Neuronal stem cell (in vitro differentiated cells): ENCODE results near the gene TMEM131L.

Experiments used
- DNase-seq: peaks from one replicate; pipeline ENCODE4 v3.0.0-alpha.2; 2013; ENCODE audit warnings: low spot score
- H2AFZ ChIP-seq: one replicate; pipeline ENCODE4 v1.6.1; 2013; ENCODE audit warnings: mild to moderate bottlenecking, low read length, inconsistent platforms
- H2AK5ac ChIP-seq: 2 replicates; pipeline ENCODE4 v1.6.1; 2013; ENCODE audit warnings: low read depth, mild to moderate bottlenecking, inconsistent platforms, low read length, moderate library complexity, mixed read lengths
- H2BK120ac ChIP-seq: 2 replicates; pipeline ENCODE4 v1.6.1; 2013; ENCODE audit warnings: low read depth, mild to moderate bottlenecking, inconsistent platforms, low read length, moderate library complexity, mixed read lengths
- H2BK12ac ChIP-seq: one replicate; pipeline ENCODE4 v1.6.1; 2013; ENCODE audit warnings: low read length, inconsistent platforms
- H2BK15ac ChIP-seq: 2 replicates; pipeline ENCODE4 v1.6.1; 2013; ENCODE audit warnings: mild to moderate bottlenecking, low read length, inconsistent platforms, mixed read lengths
- H2BK5ac ChIP-seq: one replicate; pipeline ENCODE4 v1.6.1; 2013; ENCODE audit warnings: inconsistent platforms, mild to moderate bottlenecking, low read length, moderate library complexity
- H3K14ac ChIP-seq: one replicate; pipeline ENCODE4 v1.6.1; 2013; ENCODE audit warnings: low read length, inconsistent platforms
- H3K18ac ChIP-seq: 2 replicates; pipeline ENCODE4 v1.6.1; 2013; ENCODE audit warnings: low read length, inconsistent platforms
- H3K23ac ChIP-seq: 2 replicates; pipeline ENCODE4 v1.6.1; 2013; ENCODE audit warnings: low read depth, mild to moderate bottlenecking, mixed read lengths, low read length, inconsistent platforms; ENCODE audit not compliant: poor library complexity
- H3K27ac ChIP-seq: replicated peaks from 3 replicates; pipeline ENCODE4 v1.5.1; 2013; ENCODE audit warnings: low read length, inconsistent platforms
- H3K27me3 ChIP-seq, 3 experiments: 2 replicates each; pipeline ENCODE4 v1.6.1; 2013; ENCODE audit warnings: low read length in 3 of 3, mild to moderate bottlenecking in 2 of 3, inconsistent platforms in 1 of 3, low read depth in 1 of 3, mixed read lengths in 1 of 3, moderate library complexity in 1 of 3; ENCODE audit not compliant: control insufficient read depth in 3 of 3, insufficient read depth in 3 of 3
- H3K36me3 ChIP-seq, 2 donors: replicated peaks in 1 of 2; 2 replicates each; pipeline ENCODE4 v1.6.1; 2013; ENCODE audit warnings: low read length in 2 of 2; ENCODE audit not compliant: control insufficient read depth in 2 of 2, insufficient read depth in 2 of 2
- H3K4ac ChIP-seq: 2 replicates; pipeline ENCODE4 v1.6.1; 2013; ENCODE audit warnings: inconsistent platforms, mild to moderate bottlenecking, low read length, moderate library complexity
- H3K4me1 ChIP-seq, 2 donors: 1 replicate in 1 of 2; 2 replicates in 1 of 2; pipeline ENCODE4 v1.6.1; 2013; ENCODE audit warnings: low read length in 2 of 2, low read depth in 1 of 2; ENCODE audit not compliant: control insufficient read depth in 2 of 2, insufficient read depth in 1 of 2
- H3K4me2 ChIP-seq: one replicate; pipeline ENCODE4 v1.6.1; 2013; ENCODE audit warnings: mild to moderate bottlenecking, low read length, inconsistent platforms; ENCODE audit not compliant: insufficient read depth, poor library complexity, severe bottlenecking
- H3K4me3 ChIP-seq, 2 donors: 2 replicates each; pipeline ENCODE4 v1.5.1; 2013; ENCODE audit warnings: low read length in 2 of 2, mild to moderate bottlenecking in 2 of 2, inconsistent platforms in 1 of 2, moderate library complexity in 1 of 2
- H3K79me1 ChIP-seq: one replicate; pipeline ENCODE4 v1.6.1; 2013; ENCODE audit warnings: low read depth, mild to moderate bottlenecking, inconsistent platforms, low read length, moderate library complexity
- H3K9ac ChIP-seq: one replicate; pipeline ENCODE4 v1.6.1; 2013; ENCODE audit warnings: mild to moderate bottlenecking, low read depth, low read length, inconsistent platforms; ENCODE audit not compliant: poor library complexity
- H3K9me3 ChIP-seq, 2 donors: replicated peaks in 1 of 2; 2 replicates each; pipeline versions ENCODE3 to v1.6.1; 2013; ENCODE audit warnings: low read length in 2 of 2, mild to moderate bottlenecking in 2 of 2, inconsistent platforms in 1 of 2, low read depth in 1 of 2, mixed read lengths in 1 of 2, moderate library complexity in 1 of 2; ENCODE audit not compliant: control insufficient read depth in 2 of 2, insufficient read depth in 1 of 2
- H4K8ac ChIP-seq: one replicate; pipeline ENCODE4 v1.6.1; 2013; ENCODE audit warnings: low read depth, mild to moderate bottlenecking, inconsistent platforms, low read length, moderate library complexity
- H4K91ac ChIP-seq: one replicate; pipeline ENCODE4 v1.6.1; 2013; ENCODE audit warnings: low read length, low read depth, mild to moderate bottlenecking, inconsistent platforms; ENCODE audit not compliant: poor library complexity
- WGBS, 2 donors: extraction: QIAGEN DNeasy Blood & Tissue Kit; methylation state at CpG; one replicate each; pipeline ENCODE4 v1.1.7; 2013; ENCODE audit warnings: missing lambda C conversion rate in 2 of 2, mixed read lengths in 1 of 2; ENCODE audit not compliant: insufficient read length in 2 of 2, insufficient replicate concordance in 1 of 2; ENCODE audit errors: extremely low coverage in 2 of 2; 5-methylcytosine and 5-hydroxymethylcytosine counted together

TMEM131L gene

GRCh38 chr4:153531000-153531358 lies 64.8 kb downstream of the TMEM131L start:
- H2BK12ac ChIP-seq, result no peak overlapping the region
- H2AK5ac ChIP-seq, result no peak overlapping the region
- no peak overlapping the region for H3K27ac ChIP-seq
- no peak overlapping the region for H2BK15ac ChIP-seq
- peaks cover 3% of the 10 kb centered on the region for H3K79me1 ChIP-seq
- H3K9me3 ChIP-seq, result peaks cover 0 to 2% of the 10 kb centered on the region in 2 donors
- H2BK120ac ChIP-seq, result no peak overlapping the region
- no peaks in the 10 kb centered on the region for H3K36me3 ChIP-seq
- no peak overlapping the region for H3K18ac ChIP-seq
- no peak overlapping the region for H3K4me3 ChIP-seq
- H3K4ac ChIP-seq, result no peak overlapping the region
- H4K8ac ChIP-seq, result no peak overlapping the region
- no peak overlapping the region for H3K23ac ChIP-seq
- no peak for DNase-seq
- H3K4me1 ChIP-seq, result peaks cover 4 to 6% of the 10 kb centered on the region in 2 donors
- WGBS, 2 donors, result no CpG with 5 or more reads among the region's 1 CpG
- no peak overlapping the region for H2AFZ ChIP-seq
- H3K9ac ChIP-seq, result no peak overlapping the region
- H3K4me2 ChIP-seq, result no peak overlapping the region
- no peak overlapping the region for H3K14ac ChIP-seq
- no peak overlapping the region for H4K91ac ChIP-seq
- no peak overlapping the region for H2BK5ac ChIP-seq
- no peaks in the 10 kb centered on the region for H3K27me3 ChIP-seq

GRCh38 chr4:153531976-153532626 lies 65.9 kb downstream of the TMEM131L start:
- Histone ChIP-seq H3K4me2 (no peak overlapping the region), H4K8ac (no peak overlapping the region), H3K27ac (no peak overlapping the region), H2BK15ac (no peak overlapping the region), H3K18ac (no peak overlapping the region), H3K14ac (no peak overlapping the region), H2AFZ (no peak overlapping the region), H3K36me3 (no peaks in the 10 kb centered on the region), H3K9me3 (no peaks in the 10 kb centered on the region), H3K4me1 (peaks cover 5 to 11% of the 10 kb centered on the region in 2 donors), H2BK5ac (no peak overlapping the region), H4K91ac (no peak overlapping the region), H3K79me1 (no peaks in the 10 kb centered on the region), H3K4ac (no peak overlapping the region), H3K4me3 (no peak overlapping the region), H3K9ac (no peak overlapping the region), H3K23ac (no peak overlapping the region), H3K27me3 (no peaks in the 10 kb centered on the region), H2AK5ac (no peak overlapping the region), H2BK12ac (no peak overlapping the region), H2BK120ac (no peak overlapping the region)
- no peak for DNase-seq
- no CpG with 5 or more reads among the region's 2 CpGs for WGBS, 2 donors

- H2BK12ac ChIP-seq, result no peak overlapping the region
- no peak overlapping the region for H2BK5ac ChIP-seq
- no peak overlapping the region for H3K9ac ChIP-seq
- H3K18ac ChIP-seq, result no peak overlapping the region
- H3K27me3 ChIP-seq, result no peaks in the 10 kb centered on the region
- no peak overlapping the region for H2BK120ac ChIP-seq
- no peaks in the 10 kb centered on the region for H3K79me1 ChIP-seq
- no peak overlapping the region for H3K14ac ChIP-seq
- H4K8ac ChIP-seq, result no peak overlapping the region
- no peak overlapping the region for H2AK5ac ChIP-seq
- no peak overlapping the region for H3K23ac ChIP-seq
- no peak for DNase-seq
- peaks cover 5 to 11% of the 10 kb centered on the region in 2 donors for H3K4me1 ChIP-seq
- no peak overlapping the region for H2BK15ac ChIP-seq
- H4K91ac ChIP-seq, result no peak overlapping the region
- no peak overlapping the region for H3K4me2 ChIP-seq
- H3K27ac ChIP-seq, result no peak overlapping the region
- WGBS, 2 donors, result no CpG with 5 or more reads among the region's 6 CpGs
- no peak overlapping the region for H3K4ac ChIP-seq
- no peaks in the 10 kb centered on the region for H3K9me3 ChIP-seq
- no peak overlapping the region for H3K4me3 ChIP-seq
- no peak overlapping the region for H2AFZ ChIP-seq
- no peaks in the 10 kb centered on the region for H3K36me3 ChIP-seq
Observed at GRCh38 chr4:153532636-153533035, 66.5 kb downstream of the TMEM131L start.

- H4K8ac ChIP-seq, result no peak overlapping the region
- H3K4me3 ChIP-seq, result no peak overlapping the region
- no peak overlapping the region for H3K23ac ChIP-seq
- H3K4me2 ChIP-seq, result no peak overlapping the region
- no peak for DNase-seq
- H3K4ac ChIP-seq, result no peak overlapping the region
- peaks cover 5 to 11% of the 10 kb centered on the region in 2 donors for H3K4me1 ChIP-seq
- H4K91ac ChIP-seq, result no peak overlapping the region
- no peaks in the 10 kb centered on the region for H3K79me1 ChIP-seq
- H3K27ac ChIP-seq, result no peak overlapping the region
- H2BK120ac ChIP-seq, result no peak overlapping the region
- no peak overlapping the region for H3K18ac ChIP-seq
- H3K9ac ChIP-seq, result no peak overlapping the region
- no peaks in the 10 kb centered on the region for H3K36me3 ChIP-seq
- no peak overlapping the region for H2BK15ac ChIP-seq
- H3K9me3 ChIP-seq, result no peaks in the 10 kb centered on the region
- H2AK5ac ChIP-seq, result no peak overlapping the region
- no peak overlapping the region for H2BK5ac ChIP-seq
- no peak overlapping the region for H2BK12ac ChIP-seq
- H3K27me3 ChIP-seq, result no peaks in the 10 kb centered on the region
- no peak overlapping the region for H2AFZ ChIP-seq
- H3K14ac ChIP-seq, result no peak overlapping the region
Observed at GRCh38 chr4:153533387-153533786, 67.2 kb downstream of the TMEM131L start.
